Astrocyte (in vitro differentiated cells and primary cell): Measurements from ENCODE around the gene CDKN2B-AS1. TPM values are rescaled to one million over a fixed set of nuclear protein-coding genes. Genes with fewer than 3 reads are reported as not detected.

Source experiments
- DNase-seq: peaks from one replicate; pipeline ENCODE4 v3.0.0-alpha.2; 2010; ENCODE audit warnings: low read depth
- FAIRE-seq: peaks from 2 replicates; lab custom pipeline; 2011; peaks lifted over from hg19 to GRCh38; lab: Jason Lieb, UNC
- H2AFZ ChIP-seq: 2 replicates; pipeline ENCODE4 v1.6.0; 2012; ENCODE audit warnings: low read depth, low read length, inconsistent platforms
- H3K27ac ChIP-seq: 2 replicates; pipeline ENCODE4 v1.5.1; 2011; ENCODE audit warnings: low read depth, low read length, inconsistent platforms
- H3K27me3 ChIP-seq: 2 replicates; pipeline ENCODE4 v1.6.0; 2011; ENCODE audit warnings: low read length, inconsistent platforms; ENCODE audit not compliant: insufficient read depth
- H3K36me3 ChIP-seq: 2 replicates; pipeline ENCODE4 v1.5.1; 2011; ENCODE audit warnings: low read length, inconsistent platforms; ENCODE audit not compliant: insufficient read depth
- H3K4me1 ChIP-seq: 2 replicates; pipeline ENCODE4 v1.5.1; 2011; ENCODE audit warnings: low read length, inconsistent platforms; ENCODE audit not compliant: insufficient read depth
- H3K4me2 ChIP-seq: 2 replicates; pipeline ENCODE4 v1.6.0; 2012; ENCODE audit warnings: low read length, inconsistent platforms
- H3K4me3 ChIP-seq: 2 replicates; pipeline ENCODE4 v1.5.1; 2011; ENCODE audit warnings: low read depth, mild to moderate bottlenecking, low read length, inconsistent platforms; ENCODE audit not compliant: insufficient read depth
- H3K79me2 ChIP-seq: 2 replicates; pipeline ENCODE4 v1.6.0; 2012; ENCODE audit warnings: mild to moderate bottlenecking, low read length, inconsistent platforms; ENCODE audit not compliant: insufficient read depth
- H3K9ac ChIP-seq: 2 replicates; pipeline ENCODE4 v1.6.0; 2012; ENCODE audit warnings: mild to moderate bottlenecking, low read length, inconsistent platforms
- H3K9me3 ChIP-seq: 2 replicates; pipeline ENCODE4 v1.5.1; 2012; ENCODE audit warnings: low read depth, mild to moderate bottlenecking, low read length, inconsistent platforms; ENCODE audit not compliant: insufficient read depth
- H4K20me1 ChIP-seq: 2 replicates; pipeline ENCODE4 v1.6.0; 2012; ENCODE audit warnings: low read length, inconsistent platforms; ENCODE audit not compliant: insufficient read depth
- H3K27ac Mint-ChIP-seq: one replicate; pipeline ENCODE4 v1.8.0; 2021; ENCODE audit warnings: mild to moderate bottlenecking, mixed read lengths; ENCODE audit not compliant: unreplicated experiment
- H3K27me3 Mint-ChIP-seq: one replicate; pipeline ENCODE4 v1.8.0; 2021; ENCODE audit warnings: low read depth, mixed read lengths; ENCODE audit not compliant: unreplicated experiment
- H3K36me3 Mint-ChIP-seq: one replicate; pipeline ENCODE4 v1.8.0; 2021; ENCODE audit warnings: low read depth, mixed read lengths; ENCODE audit not compliant: unreplicated experiment
- H3K4me1 Mint-ChIP-seq: one replicate; pipeline ENCODE4 v1.8.0; 2021; ENCODE audit warnings: low read depth, mixed read lengths; ENCODE audit not compliant: unreplicated experiment
- H3K4me3 Mint-ChIP-seq: one replicate; pipeline ENCODE4 v1.8.0; 2021; ENCODE audit warnings: mild to moderate bottlenecking, moderate library complexity, mixed read lengths; ENCODE audit not compliant: unreplicated experiment
- H3K9me3 Mint-ChIP-seq: one replicate; pipeline ENCODE4 v1.8.0; 2021; ENCODE audit warnings: mild to moderate bottlenecking, mixed read lengths; ENCODE audit not compliant: unreplicated experiment
- CTCF ChIP-seq: IDR thresholded peaks from 2 replicates; pipeline ENCODE4 v1.5.1; 2011; ENCODE audit warnings: low read depth, mild to moderate bottlenecking, inconsistent platforms, low read length, moderate library complexity; ENCODE audit not compliant: insufficient read depth
- EZH2 ChIP-seq: IDR thresholded peaks from 2 replicates; pipeline ENCODE4 v1.6.1; 2012; ENCODE audit warnings: mild to moderate bottlenecking, low read length, inconsistent platforms; ENCODE audit not compliant: insufficient read depth
- total RNA-seq: library from RNA; stranded (reverse); gene quantifications from 2 replicates; pipeline ENCODE4 v1.2.1, GENCODE V29; 2021

CDKN2B-AS1 gene
- total RNA-seq, 1 donor from 2014 or later = 2.3 TPM

- Histone ChIP-seq H3K4me2 (no peak overlapping the region), H3K36me3 (no peaks in the 10 kb centered on the region), H3K9me3 (no peaks in the 10 kb centered on the region), H3K27me3 (no peaks in the 10 kb centered on the region), H3K4me1 (no peaks in the 10 kb centered on the region), H2AFZ (no peak overlapping the region), H3K79me2 (no peaks in the 10 kb centered on the region), H3K9ac (no peak overlapping the region), H3K27ac (no peak overlapping the region), H4K20me1 (no peaks in the 10 kb centered on the region), H3K4me3 (no peak overlapping the region)
- Mint-ChIP-seq H3K27me3 (peaks cover 4% of the 10 kb centered on the region), H3K9me3 (peaks cover 1% of the 10 kb centered on the region), H3K4me3 (no peak overlapping the region), H3K27ac (no peak overlapping the region), H3K4me1 (no peaks in the 10 kb centered on the region), H3K36me3 (no peaks in the 10 kb centered on the region)
- no peak for DNase-seq
- no peak for FAIRE-seq
- TF ChIP-seq CTCF (no peak), EZH2 (no peak)
Observed at GRCh38 chr9:22068369-22068768, 73.8 kb downstream of the CDKN2B-AS1 start.

- Histone ChIP-seq H3K27me3 (no peaks in the 10 kb centered on the region), H3K4me3 (no peak overlapping the region), H3K27ac (no peak overlapping the region), H3K9ac (no peak overlapping the region), H3K79me2 (no peaks in the 10 kb centered on the region), H3K36me3 (no peaks in the 10 kb centered on the region), H2AFZ (no peak overlapping the region), H3K9me3 (no peaks in the 10 kb centered on the region), H3K4me2 (no peak overlapping the region), H4K20me1 (no peaks in the 10 kb centered on the region), H3K4me1 (no peaks in the 10 kb centered on the region)
- Mint-ChIP-seq H3K9me3 (no peaks in the 10 kb centered on the region), H3K36me3 (no peaks in the 10 kb centered on the region), H3K4me3 (no peak overlapping the region), H3K27ac (no peak overlapping the region), H3K4me1 (no peaks in the 10 kb centered on the region), H3K27me3 (no peaks in the 10 kb centered on the region)
- DNase-seq = no peak
- no peak for TF ChIP-seq CTCF
- TF ChIP-seq EZH2 = no peak
- no peak for FAIRE-seq
Observed at GRCh38 chr9:22073349-22073748, 78.8 kb downstream of the CDKN2B-AS1 start.

GRCh38 chr9:22078081-22078480 is 83.5 kb downstream of the CDKN2B-AS1 start:
- Histone ChIP-seq H3K36me3 (no peaks in the 10 kb centered on the region), H3K4me3 (no peak overlapping the region), H3K4me2 (no peak overlapping the region), H3K9me3 (no peaks in the 10 kb centered on the region), H3K27ac (no peak overlapping the region), H2AFZ (no peak overlapping the region), H4K20me1 (no peaks in the 10 kb centered on the region), H3K79me2 (no peaks in the 10 kb centered on the region), H3K4me1 (peaks cover 3% of the 10 kb centered on the region), H3K27me3 (no peaks in the 10 kb centered on the region), H3K9ac (no peak overlapping the region)
- no peaks in the 10 kb centered on the region for H3K9me3 Mint-ChIP-seq
- no peak for DNase-seq
- TF ChIP-seq EZH2 (no peak), CTCF (no peak)
- peaks cover 3% of the 10 kb centered on the region for H3K4me1 Mint-ChIP-seq
- no peaks in the 10 kb centered on the region for H3K36me3 Mint-ChIP-seq
- H3K4me3 Mint-ChIP-seq = no peak overlapping the region
- H3K27me3 Mint-ChIP-seq = no peaks in the 10 kb centered on the region
- H3K27ac Mint-ChIP-seq = no peak overlapping the region
- no peak for FAIRE-seq
